Stimulated activated naive CD4-positive, alpha-beta T cell treated with Interleukin-2 at 50 U/mL for 16 hours (primary cell): ENCODE results near the gene TBRG1.

Source experiments
- DNase-seq: peaks from one replicate; lab custom pipeline; 2025; lab: John Stamatoyannopoulos, UW

The TBRG1 gene

DNA sequence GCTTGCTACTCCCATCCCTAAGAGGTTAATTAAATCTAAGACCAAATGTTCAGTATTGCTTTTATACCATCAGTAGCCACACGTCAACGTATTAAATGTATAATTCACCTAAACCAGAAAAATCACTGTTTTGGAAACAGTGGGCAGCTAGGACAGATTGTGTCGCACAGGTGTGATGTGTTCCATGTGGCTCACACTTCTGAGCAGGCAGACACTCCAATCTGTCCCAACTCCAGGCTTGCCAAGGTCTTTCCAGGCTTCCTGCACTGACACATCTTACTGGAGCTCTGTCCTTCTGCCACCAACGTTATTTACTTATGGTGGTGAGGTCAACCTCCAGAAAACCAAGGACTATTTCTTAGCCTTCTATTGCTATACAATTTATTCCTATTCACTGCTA is 39.4 kb downstream of the TBRG1 start:
- no peak for DNase-seq

GRCh38 chr11:124663861-124664260 is 41.2 kb downstream of the TBRG1 start:
- no peak for DNase-seq

GRCh38 chr11:124667601-124668000 is 44.9 kb downstream of the TBRG1 start:
- no peak for DNase-seq

GRCh38 chr11:124669193-124669592 is 46.5 kb downstream of the TBRG1 start:
- no peak for DNase-seq

- peak; percentile 13 for DNase-seq
These were observed 48.1 kb downstream of the TBRG1 start for GRCh38 chr11:124670732-124671131.

DNA sequence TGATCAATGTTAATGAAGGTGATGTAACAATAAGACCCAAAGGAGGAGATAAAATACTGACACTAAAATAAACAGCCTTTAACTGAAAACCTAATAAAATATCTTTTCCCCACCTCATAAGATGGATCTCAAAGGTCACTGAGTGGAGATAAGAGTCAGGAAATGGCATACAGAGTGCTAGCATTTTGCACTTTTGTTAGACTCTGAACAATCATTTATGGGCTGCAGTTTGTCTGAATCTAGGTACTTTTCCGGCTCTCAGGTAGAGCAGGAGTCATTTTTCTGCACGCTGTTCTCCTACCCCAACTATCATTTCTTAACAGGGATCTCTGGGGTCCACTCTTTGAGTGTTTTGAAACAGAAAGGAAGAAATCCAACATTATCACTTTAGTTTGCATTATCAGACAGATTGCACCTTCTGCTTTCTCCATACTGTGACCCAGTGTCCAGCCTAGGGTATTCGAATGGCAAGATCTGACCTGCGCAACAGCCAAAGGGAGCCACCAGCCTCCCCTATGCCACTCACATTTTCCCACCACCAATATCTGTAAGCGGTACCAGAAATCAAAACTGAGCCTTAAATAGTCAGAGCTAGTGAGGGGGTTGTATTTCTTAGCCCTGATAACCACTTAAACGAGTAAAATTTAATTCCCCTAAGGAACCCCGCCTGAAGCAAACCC is 50.0 kb downstream of the TBRG1 start:
- DNase-seq = no peak

GRCh38 chr11:124673333-124674167 is 50.9 kb downstream of the TBRG1 start, which contains the start of the genes SIAE and SPA17:
SIAE (minus strand) TSS chr11:124673739; CDS start chr11:124673708, 31 bp downstream.
SPA17 (plus strand) TSS chr11:124673904; CDS start chr11:124675265, 1,361 bp downstream.
- DNase-seq = peak; percentile 83

GRCh38 chr11:124674168-124674517 is 51.5 kb downstream of the TBRG1 start:
- no peak for DNase-seq

GRCh38 chr11:124674571-124674970 is 51.9 kb downstream of the TBRG1 start:
- no peak for DNase-seq

DNA sequence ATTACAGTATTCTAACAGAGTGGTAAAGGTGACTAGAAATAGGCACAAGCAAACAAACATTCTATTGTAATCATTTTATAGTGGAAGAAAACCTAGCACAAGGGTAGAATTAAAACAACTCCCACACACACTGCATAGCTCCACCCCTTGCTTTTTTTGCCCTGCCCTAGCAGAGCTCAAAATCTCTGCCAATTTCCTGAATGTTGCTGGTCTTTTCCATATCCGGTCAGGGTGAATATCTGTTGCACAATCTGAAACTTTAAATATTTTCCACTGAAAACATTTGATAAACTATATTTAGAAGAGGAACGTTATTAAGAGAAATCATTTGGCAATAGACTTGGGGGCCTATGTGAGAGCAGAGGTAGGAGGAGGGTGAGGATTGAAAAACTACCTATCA is 53.7 kb downstream of the TBRG1 start:
- no peak for DNase-seq

DNA sequence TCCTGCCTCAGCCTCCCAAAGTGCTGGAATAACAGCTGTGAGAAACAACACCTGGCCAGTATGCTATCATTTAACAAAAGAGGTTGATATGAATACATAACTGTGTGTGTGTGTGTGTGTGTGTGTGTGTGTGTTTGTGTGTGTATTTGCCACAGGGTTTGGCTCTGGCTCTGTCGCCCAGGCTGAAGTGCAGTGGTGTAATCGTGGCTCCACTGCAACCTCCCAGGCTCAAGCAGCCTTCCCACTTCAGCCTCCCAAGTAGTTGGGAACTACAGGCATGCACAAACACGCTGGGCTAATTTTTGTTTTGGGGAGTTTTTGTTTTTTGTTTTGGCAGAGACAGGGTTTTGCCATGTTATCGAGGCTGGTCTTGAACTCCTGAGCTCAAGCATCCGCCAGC is 55.8 kb downstream of the TBRG1 start:
- DNase-seq = no peak

DNA sequence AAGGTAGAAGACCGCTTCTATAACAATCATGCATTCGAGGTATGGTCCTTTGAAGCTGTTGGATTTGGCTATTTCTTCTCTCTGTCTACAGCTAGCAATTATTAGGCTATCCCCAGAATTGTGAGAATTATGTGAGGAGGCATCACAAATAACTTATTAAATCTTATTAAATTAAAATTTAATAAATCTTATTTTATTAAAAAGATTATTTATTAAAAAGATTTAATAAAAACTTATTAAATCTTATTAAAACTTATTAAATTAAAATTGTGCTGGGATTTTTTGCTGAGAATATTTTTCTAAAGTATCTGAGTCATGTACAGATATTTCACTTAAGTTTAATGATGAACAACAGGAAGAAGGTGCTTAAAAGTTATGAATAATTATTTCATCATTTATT is 58.8 kb downstream of the TBRG1 start:
- no peak for DNase-seq

- no peak for DNase-seq
These were observed 59.8 kb downstream of the TBRG1 start for GRCh38 chr11:124682443-124682842.
